Gastroesophageal sphincter (tissue), 4 donors: ENCODE measurements around the gene TM4SF5. TPM values are rescaled to one million over a fixed set of nuclear protein-coding genes. Genes with fewer than 3 reads are reported as not detected.

Source experiments
- ATAC-seq: fragments of 150-250 bp; one replicate; pipeline ENCODE4 v1.9.1; 2016; ENCODE audit warnings: mild to moderate bottlenecking, moderate library complexity
- H3K27ac ChIP-seq, 4 donors: fragments of 200-600 bp; sonication (generic) in 3 of 4; 1 replicate in 3 of 4; 2 replicates in 1 of 4; pipeline ENCODE4 v1.5.1; 2016 to 2019
- H3K27me3 ChIP-seq: fragments of 200-600 bp; sonication (generic); one replicate; pipeline ENCODE4 v1.5.1; 2019
- H3K36me3 ChIP-seq, 2 donors: fragments of 200-600 bp; sonication (generic); one replicate each; pipeline ENCODE4 v1.5.1; 2019; ENCODE audit warnings: control low read depth in 1 of 2
- H3K4me1 ChIP-seq, 3 donors: fragments of 200-600 bp; sonication (generic); 1 replicate in 2 of 3; 2 replicates in 1 of 3; pipeline ENCODE4 v1.5.1; 2016 to 2019; ENCODE audit warnings: control low read depth in 2 of 3
- H3K4me3 ChIP-seq, 2 donors: fragments of 200-600 bp; sonication (generic); one replicate each; pipeline ENCODE4 v1.5.1; 2019; ENCODE audit warnings: mild to moderate bottlenecking in 1 of 2, moderate library complexity in 1 of 2
- H3K9me3 ChIP-seq, 3 donors: fragments of 200-600 bp; sonication (generic); one replicate each; pipeline ENCODE4 v1.5.1; 2017 to 2019; ENCODE audit warnings: control low read depth in 2 of 3
- CTCF ChIP-seq, 4 experiments: fragments of 200-600 bp in 2 of 4; fragments of 450-650 bp in 2 of 4; sonication (generic) in 1 of 4; IDR thresholded peaks; one replicate each; pipeline ENCODE4 v1.5.1; 2017 to 2019; ENCODE audit warnings: antibody characterized with exemption in 4 of 4, mild to moderate bottlenecking in 2 of 4, moderate library complexity in 2 of 4
- EP300 ChIP-seq: sonication (generic); formaldehyde crosslinking; IDR thresholded peaks from one replicate; pipeline ENCODE4 v1.6.1; 2017; ENCODE audit warnings: antibody characterized with exemption, mild to moderate bottlenecking
- POLR2A ChIP-seq, 2 donors: fragments of 450-650 bp; IDR thresholded peaks; one replicate each; pipeline ENCODE4 v1.6.1; 2017; ENCODE audit warnings: antibody characterized with exemption in 2 of 2, mild to moderate bottlenecking in 2 of 2, moderate library complexity in 1 of 2
- POLR2AphosphoS5 ChIP-seq: sonication (generic); formaldehyde crosslinking; IDR thresholded peaks from one replicate; pipeline ENCODE4 v1.6.1; 2017; ENCODE audit warnings: antibody characterized with exemption
- WGBS, 2 donors: methylation state at CpG; one replicate each; pipeline ENCODE4 v1.1.5; 2018; ENCODE audit warnings: low coverage in 1 of 2; 5-methylcytosine and 5-hydroxymethylcytosine counted together
- total RNA-seq, 4 donors: library from RNA; depleted of rRNA; stranded (reverse); fragments of >200 nt; gene quantifications; one replicate each; pipeline ENCODE4 v1.1.0, GENCODE V29; 2016

TM4SF5 gene
- total RNA-seq, 4 donors from 2014 or later, result not detected

GRCh38 chr17:4795168-4795567 lies 23.5 kb downstream of the TM4SF5 start:
- 94% methylated on average over 1 of the region's 1 CpG; no CpG with 5 or more reads in 1 of the 2 donors for WGBS, 2 donors
- ATAC-seq, result no peak
- Histone ChIP-seq H3K4me3 (no peak overlapping the region), H3K36me3 (peaks cover 0 to 27% of the 10 kb centered on the region in 2 donors), H3K4me1 (peaks cover 0 to 23% (median 9%) of the 10 kb centered on the region in 3 donors), H3K27me3 (no peaks in the 10 kb centered on the region), H3K9me3 (no peaks in the 10 kb centered on the region), H3K27ac (peak overlapping the region in 3 of 4 donors; percentile 82 to 91 (median 86))
- TF ChIP-seq POLR2A (IDR thresholded peaks at IDR 0.05), result no peak
- TF ChIP-seq POLR2AphosphoS5, result no peak
- no peak for TF ChIP-seq EP300
- no peak for TF ChIP-seq CTCF (IDR thresholded peaks at IDR 0.05)

- no peak for ATAC-seq
- H3K4me3 ChIP-seq, result peak overlapping the region; percentile 64 to 78
- H3K27me3 ChIP-seq, result no peaks in the 10 kb centered on the region
- H3K9me3 ChIP-seq, result no peaks in the 10 kb centered on the region
- H3K27ac ChIP-seq, result peak overlapping the region; percentile 25 to 91 (median 84)
- 0% methylated on average over 3 to 7 of the region's 7 CpGs for WGBS, 2 donors
- peaks cover 0 to 27% of the 10 kb centered on the region in 2 donors for H3K36me3 ChIP-seq
- H3K4me1 ChIP-seq, result peaks cover 0 to 17% (median 9%) of the 10 kb centered on the region in 3 donors
- TF ChIP-seq CTCF (IDR thresholded peaks at IDR 0.05), result no peak
- no peak for TF ChIP-seq POLR2AphosphoS5
- TF ChIP-seq EP300, result no peak
Observed at GRCh38 chr17:4796552-4796920, 24.9 kb downstream of the TM4SF5 start.

GRCh38 chr17:4800462-4801196 lies 28.9 kb downstream of the TM4SF5 start:
- Histone ChIP-seq H3K9me3 (no peaks in the 10 kb centered on the region), H3K36me3 (peaks cover 0 to 27% of the 10 kb centered on the region in 2 donors), H3K27me3 (no peaks in the 10 kb centered on the region), H3K4me3 (no peak overlapping the region), H3K27ac (no peak overlapping the region), H3K4me1 (peaks cover 0 to 17% (median 9%) of the 10 kb centered on the region in 3 donors)
- no peak for ATAC-seq
- no peak for TF ChIP-seq CTCF (IDR thresholded peaks at IDR 0.05)
- no peak for TF ChIP-seq POLR2A (IDR thresholded peaks at IDR 0.05)
- TF ChIP-seq POLR2AphosphoS5, result no peak
- no peak for TF ChIP-seq EP300
- 54 to 87% methylated on average over 6 to 10 of the region's 10 CpGs for WGBS, 2 donors

GRCh38 chr17:4802228-4802627 lies 30.5 kb downstream of the TM4SF5 start, which contains the start of gene C17orf114:
Gene C17orf114, minus strand, starts transcription at chr17:4802328.
- H3K36me3 ChIP-seq, result peaks cover 0 to 26% of the 10 kb centered on the region in 2 donors
- TF ChIP-seq POLR2AphosphoS5 (no peak), POLR2A (IDR thresholded peaks at IDR 0.05) (no peak), EP300 (no peak), CTCF (IDR thresholded peaks at IDR 0.05) (no peak)
- no peaks in the 10 kb centered on the region for H3K27me3 ChIP-seq
- H3K4me1 ChIP-seq, result peaks cover 0 to 17% (median 2%) of the 10 kb centered on the region in 3 donors
- ATAC-seq, result no peak
- 75 to 80% methylated on average over 1 to 4 of the region's 9 CpGs for WGBS, 2 donors
- H3K9me3 ChIP-seq, result no peaks in the 10 kb centered on the region
- no peak within 1 kb of the TSS for H3K4me3 ChIP-seq
- H3K27ac ChIP-seq, result no peak within 1 kb of the TSS

- no peaks in the 10 kb centered on the region for H3K9me3 ChIP-seq
- ATAC-seq, result no peak
- H3K27me3 ChIP-seq, result no peaks in the 10 kb centered on the region
- 10 to 17% methylated on average over 5 to 6 of the region's 16 CpGs for WGBS, 2 donors
- TF ChIP-seq CTCF (IDR thresholded peaks at IDR 0.05) (no peak), EP300 (no peak), POLR2AphosphoS5 (no peak), POLR2A (IDR thresholded peaks at IDR 0.05) (no peak)
- peaks cover 0 to 27% of the 10 kb centered on the region in 2 donors for H3K36me3 ChIP-seq
- H3K4me3 ChIP-seq, result peak overlapping the region; percentile 58 to 90
- H3K27ac ChIP-seq, result peak overlapping the region in 3 of 4 donors; percentile 69 to 83 (median 81)
- peaks cover 0 to 26% (median 11%) of the 10 kb centered on the region in 3 donors for H3K4me1 ChIP-seq
Observed at GRCh38 chr17:4806456-4806776, 34.7 kb downstream of the TM4SF5 start.
